Nephron progenitor cell (in vitro differentiated cells): ENCODE measurements around the gene PTPRK.

Experiments
- DNase-seq: peaks from one replicate; pipeline ENCODE4 v3.0.0; 2021
- H3K27ac Mint-ChIP-seq: 2 replicates; pipeline ENCODE4 v1.8.0; 2021; ENCODE audit warnings: mild to moderate bottlenecking, moderate library complexity, mixed read lengths
- H3K27me3 Mint-ChIP-seq: 2 replicates; pipeline ENCODE4 v1.8.0; 2021; ENCODE audit warnings: mild to moderate bottlenecking, low read depth, mixed read lengths; ENCODE audit not compliant: poor library complexity
- H3K36me3 Mint-ChIP-seq: 2 replicates; pipeline ENCODE4 v1.8.0; 2021; ENCODE audit warnings: low read depth, mixed read lengths
- H3K4me1 Mint-ChIP-seq: 2 replicates; pipeline ENCODE4 v1.8.0; 2021; ENCODE audit warnings: mixed read lengths
- H3K4me3 Mint-ChIP-seq: 2 replicates; pipeline ENCODE4 v1.8.0; 2021; ENCODE audit warnings: mild to moderate bottlenecking, moderate library complexity, mixed read lengths
- H3K9me3 Mint-ChIP-seq: 2 replicates; pipeline ENCODE4 v1.8.0; 2021; ENCODE audit warnings: mild to moderate bottlenecking, moderate library complexity, mixed read lengths
- CTCF ChIP-seq: fragments of 200-600 bp; sonication (generic); IDR thresholded peaks from 2 replicates; pipeline ENCODE4 v1.5.0; 2021; ENCODE audit warnings: antibody characterized with exemption

Gene PTPRK

GRCh38 chr6:128370072-128370471 is 150.3 kb downstream of the PTPRK start:
- H3K4me3 Mint-ChIP-seq: no peak overlapping the region
- peaks cover 13% of the 10 kb centered on the region for H3K36me3 Mint-ChIP-seq
- H3K9me3 Mint-ChIP-seq: peaks cover 10% of the 10 kb centered on the region

GRCh38 chr6:128368213-128368944 is 152.0 kb downstream of the PTPRK start:
- no peak for TF ChIP-seq CTCF
- H3K9me3 Mint-ChIP-seq: no peaks in the 10 kb centered on the region
- H3K36me3 Mint-ChIP-seq: no peaks in the 10 kb centered on the region
- no peaks in the 10 kb centered on the region for H3K27me3 Mint-ChIP-seq
- no peak overlapping the region for H3K27ac Mint-ChIP-seq
- H3K4me3 Mint-ChIP-seq: no peak overlapping the region
- H3K4me1 Mint-ChIP-seq: peaks cover 14% of the 10 kb centered on the region
- DNase-seq: no peak

More at GRCh38 chr6:128370072-128370471, 150.3 kb downstream of the PTPRK start:
- no peaks in the 10 kb centered on the region for H3K27me3 Mint-ChIP-seq
- no peaks in the 10 kb centered on the region for H3K4me1 Mint-ChIP-seq
- no peak for TF ChIP-seq CTCF
- H3K27ac Mint-ChIP-seq: no peak overlapping the region
- DNase-seq: no peak

DNA sequence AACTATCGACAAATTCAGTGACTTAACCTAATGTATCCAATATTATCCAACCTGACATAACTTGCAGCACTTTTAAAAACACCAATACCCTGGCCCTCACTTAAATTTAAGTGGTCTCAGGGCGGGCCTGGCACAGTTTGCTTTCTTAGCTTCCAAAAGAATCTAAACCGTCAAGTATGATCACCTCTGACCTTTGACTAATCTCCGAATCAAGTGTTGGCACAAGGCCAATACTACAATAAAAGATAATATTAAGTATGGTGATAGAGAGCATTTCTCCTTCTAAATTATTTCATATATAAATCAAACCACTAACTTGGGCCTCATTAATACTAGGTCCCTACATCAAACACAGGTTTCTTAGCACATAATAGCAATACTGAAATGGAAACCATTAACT is 153.0 kb downstream of the PTPRK start:
- Mint-ChIP-seq H3K27ac (peak overlapping the region; percentile 40), H3K36me3 (no peaks in the 10 kb centered on the region), H3K27me3 (no peaks in the 10 kb centered on the region), H3K9me3 (no peaks in the 10 kb centered on the region), H3K4me3 (no peak overlapping the region), H3K4me1 (peaks cover 23% of the 10 kb centered on the region)
- no peak for DNase-seq
- no peak for TF ChIP-seq CTCF

DNA sequence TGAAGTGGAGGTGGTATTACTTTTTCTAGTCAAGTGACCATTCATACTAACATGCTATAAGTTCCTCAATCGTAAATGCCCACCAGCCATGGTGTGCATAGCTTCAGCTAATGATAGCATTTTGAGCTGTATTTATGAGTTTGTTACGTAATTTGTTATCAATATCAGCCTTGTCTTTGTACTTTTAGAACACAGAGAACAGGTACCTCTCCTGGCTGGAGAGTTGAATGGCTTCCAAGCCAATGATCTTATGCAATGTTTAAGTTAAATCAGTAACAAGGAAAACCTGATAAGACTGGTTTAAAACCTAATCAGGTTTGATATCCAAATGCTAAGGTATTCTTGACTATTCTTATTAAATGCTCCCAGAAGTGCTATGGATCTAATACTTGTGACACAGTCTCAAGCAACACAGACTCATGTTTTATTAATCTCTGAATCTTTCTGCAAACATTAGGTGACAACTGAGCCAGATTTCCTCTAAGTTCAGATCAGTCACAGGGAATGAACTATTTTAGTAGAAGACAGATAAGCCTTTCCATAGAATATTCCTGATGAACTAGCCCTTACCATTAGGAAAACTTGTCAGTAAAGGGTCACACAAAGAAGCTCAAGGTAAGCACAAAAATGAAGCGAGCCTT is 154.8 kb downstream of the PTPRK start:
- Mint-ChIP-seq H3K4me3 (no peak overlapping the region), H3K9me3 (no peaks in the 10 kb centered on the region), H3K27me3 (no peaks in the 10 kb centered on the region), H3K4me1 (peaks cover 23% of the 10 kb centered on the region), H3K27ac (peak overlapping the region; percentile 51), H3K36me3 (peaks cover 4% of the 10 kb centered on the region)
- TF ChIP-seq CTCF: no peak
- no peak for DNase-seq

DNA sequence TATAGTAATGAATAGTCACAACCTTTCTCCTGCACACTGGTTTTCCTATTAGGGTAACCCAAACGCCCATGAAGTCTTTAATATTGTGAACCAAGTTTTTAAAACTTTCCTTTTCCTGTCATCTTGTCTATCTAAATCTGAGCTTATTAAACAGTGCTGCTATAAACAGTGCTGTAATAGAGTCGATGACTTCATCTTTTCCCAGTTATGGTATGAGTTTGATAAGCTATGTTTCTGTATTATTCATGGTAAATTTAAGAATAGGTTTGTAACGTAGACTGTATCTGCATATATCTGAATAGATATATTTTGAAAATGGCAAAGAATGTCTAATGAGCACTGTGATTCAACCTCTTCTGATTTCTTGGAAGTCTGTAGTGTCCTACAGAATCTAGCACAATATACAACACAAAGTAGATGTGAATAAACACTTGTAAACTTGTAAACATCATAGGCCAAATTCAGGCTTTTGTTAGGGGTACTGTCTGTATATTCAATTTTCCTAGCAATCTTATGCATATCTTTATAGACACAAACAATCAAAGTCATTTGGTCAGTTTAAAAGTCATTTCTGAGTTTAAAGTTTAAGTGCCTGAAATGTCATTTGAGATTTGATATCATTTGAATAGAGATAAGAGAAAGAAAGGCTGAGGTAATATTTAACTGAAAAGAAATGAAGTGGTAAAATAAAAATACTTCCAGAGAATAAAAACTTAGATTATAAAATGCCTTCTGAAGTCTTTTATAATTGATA is 155.5 kb downstream of the PTPRK start:
- Mint-ChIP-seq H3K4me3 (no peak overlapping the region), H3K27ac (no peak overlapping the region), H3K27me3 (no peaks in the 10 kb centered on the region), H3K9me3 (no peaks in the 10 kb centered on the region), H3K36me3 (peaks cover 8% of the 10 kb centered on the region), H3K4me1 (peaks cover 23% of the 10 kb centered on the region)
- no peak for DNase-seq
- TF ChIP-seq CTCF: no peak
